Measurements from ENCODE around the gene CSRP1. TPM values are rescaled to one million over a fixed set of nuclear protein-coding genes. Genes with fewer than 3 reads are reported as not detected.

Gene CSRP1
- total and polyA plus RNA-seq, 2 experiments from 2014 or later = 5.8 to 29.9 TPM

DNA sequence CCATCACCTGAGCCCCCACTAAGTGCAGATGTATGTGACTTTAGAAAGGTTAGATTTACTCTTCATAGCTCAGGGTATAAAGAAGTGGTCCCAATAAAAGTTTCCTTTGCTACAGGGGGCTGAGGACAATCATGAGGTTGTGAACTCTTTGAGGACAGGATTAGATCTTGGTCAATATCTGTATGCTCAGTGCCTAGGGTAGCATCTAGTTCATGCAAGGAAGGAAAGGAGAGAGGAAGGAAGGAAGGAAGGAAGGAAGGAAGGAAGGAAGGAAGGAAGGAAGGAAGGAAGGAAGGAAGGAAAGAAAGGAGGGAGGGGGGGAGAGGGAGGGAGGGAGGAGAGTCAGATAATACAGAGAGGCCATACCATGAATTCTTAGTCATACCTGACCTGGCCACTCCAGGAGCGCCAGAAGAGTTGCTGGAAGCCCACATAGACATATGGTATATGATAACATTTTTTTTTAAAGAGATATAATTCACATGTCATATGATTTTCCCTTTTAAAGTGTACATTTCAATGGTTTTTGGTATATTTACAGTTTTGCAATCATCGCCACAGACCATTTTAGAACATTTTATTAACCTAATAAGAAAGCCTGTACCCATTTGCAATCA is 9.7 kb upstream of the CSRP1 start:
- no peak for DNase-seq (ENCODE audit: low spot score)
- peaks cover 12% of the 10 kb centered on the region for H3K9me2 ChIP-seq (ENCODE audit: insufficient read depth)
- no peaks in the 10 kb centered on the region for H3K36me3 Mint-ChIP-seq (ENCODE audit: low read depth)
- no peaks in the 10 kb centered on the region for H3F3A ChIP-seq (replicated peaks; ENCODE audit: low read depth)
- H3K27ac Mint-ChIP-seq = no peak overlapping the region
- no peaks in the 10 kb centered on the region for H4K20me1 ChIP-seq (replicated peaks; ENCODE audit: insufficient read depth)
- TF ChIP-seq POLR2AphosphoS5 (IDR thresholded peaks at IDR 0.05; ENCODE audit: low read depth) (no peak), EZH2phosphoT487 (IDR thresholded peaks at IDR 0.05; ENCODE audit: unreplicated experiment) (no peak), NANOG (IDR thresholded peaks at IDR 0.05; ENCODE audit: borderline replicate concordance) (no peak), ZNF331 (CRISPR knock-in tag; IDR thresholded peaks at IDR 0.05; ENCODE audit: low read depth) (no peak), STAT1 (IDR thresholded peaks at IDR 0.05; ENCODE audit: unreplicated experiment) (no peak), EZH2 (IDR thresholded peaks at IDR 0.05; ENCODE audit: low read depth, unreplicated experiment) (no peak), JUNB (IDR thresholded peaks at IDR 0.05; ENCODE audit: unreplicated experiment) (no peak), ZNF114 (CRISPR knock-in tag; IDR thresholded peaks at IDR 0.05) (no peak), CREB1 (CRISPR knock-in tag; IDR thresholded peaks at IDR 0.05; ENCODE audit: low read depth) (no peak)
- TF ChIP-seq, protein P1, sequence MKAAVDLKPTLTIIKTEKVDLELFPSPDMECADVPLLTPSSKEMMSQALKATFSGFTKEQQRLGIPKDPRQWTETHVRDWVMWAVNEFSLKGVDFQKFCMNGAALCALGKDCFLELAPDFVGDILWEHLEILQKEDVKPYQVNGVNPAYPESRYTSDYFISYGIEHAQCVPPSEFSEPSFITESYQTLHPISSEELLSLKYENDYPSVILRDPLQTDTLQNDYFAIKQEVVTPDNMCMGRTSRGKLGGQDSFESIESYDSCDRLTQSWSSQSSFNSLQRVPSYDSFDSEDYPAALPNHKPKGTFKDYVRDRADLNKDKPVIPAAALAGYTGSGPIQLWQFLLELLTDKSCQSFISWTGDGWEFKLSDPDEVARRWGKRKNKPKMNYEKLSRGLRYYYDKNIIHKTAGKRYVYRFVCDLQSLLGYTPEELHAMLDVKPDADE (IDR thresholded peaks at IDR 0.05) = no peak
- TF ChIP-seq, protein P2, sequence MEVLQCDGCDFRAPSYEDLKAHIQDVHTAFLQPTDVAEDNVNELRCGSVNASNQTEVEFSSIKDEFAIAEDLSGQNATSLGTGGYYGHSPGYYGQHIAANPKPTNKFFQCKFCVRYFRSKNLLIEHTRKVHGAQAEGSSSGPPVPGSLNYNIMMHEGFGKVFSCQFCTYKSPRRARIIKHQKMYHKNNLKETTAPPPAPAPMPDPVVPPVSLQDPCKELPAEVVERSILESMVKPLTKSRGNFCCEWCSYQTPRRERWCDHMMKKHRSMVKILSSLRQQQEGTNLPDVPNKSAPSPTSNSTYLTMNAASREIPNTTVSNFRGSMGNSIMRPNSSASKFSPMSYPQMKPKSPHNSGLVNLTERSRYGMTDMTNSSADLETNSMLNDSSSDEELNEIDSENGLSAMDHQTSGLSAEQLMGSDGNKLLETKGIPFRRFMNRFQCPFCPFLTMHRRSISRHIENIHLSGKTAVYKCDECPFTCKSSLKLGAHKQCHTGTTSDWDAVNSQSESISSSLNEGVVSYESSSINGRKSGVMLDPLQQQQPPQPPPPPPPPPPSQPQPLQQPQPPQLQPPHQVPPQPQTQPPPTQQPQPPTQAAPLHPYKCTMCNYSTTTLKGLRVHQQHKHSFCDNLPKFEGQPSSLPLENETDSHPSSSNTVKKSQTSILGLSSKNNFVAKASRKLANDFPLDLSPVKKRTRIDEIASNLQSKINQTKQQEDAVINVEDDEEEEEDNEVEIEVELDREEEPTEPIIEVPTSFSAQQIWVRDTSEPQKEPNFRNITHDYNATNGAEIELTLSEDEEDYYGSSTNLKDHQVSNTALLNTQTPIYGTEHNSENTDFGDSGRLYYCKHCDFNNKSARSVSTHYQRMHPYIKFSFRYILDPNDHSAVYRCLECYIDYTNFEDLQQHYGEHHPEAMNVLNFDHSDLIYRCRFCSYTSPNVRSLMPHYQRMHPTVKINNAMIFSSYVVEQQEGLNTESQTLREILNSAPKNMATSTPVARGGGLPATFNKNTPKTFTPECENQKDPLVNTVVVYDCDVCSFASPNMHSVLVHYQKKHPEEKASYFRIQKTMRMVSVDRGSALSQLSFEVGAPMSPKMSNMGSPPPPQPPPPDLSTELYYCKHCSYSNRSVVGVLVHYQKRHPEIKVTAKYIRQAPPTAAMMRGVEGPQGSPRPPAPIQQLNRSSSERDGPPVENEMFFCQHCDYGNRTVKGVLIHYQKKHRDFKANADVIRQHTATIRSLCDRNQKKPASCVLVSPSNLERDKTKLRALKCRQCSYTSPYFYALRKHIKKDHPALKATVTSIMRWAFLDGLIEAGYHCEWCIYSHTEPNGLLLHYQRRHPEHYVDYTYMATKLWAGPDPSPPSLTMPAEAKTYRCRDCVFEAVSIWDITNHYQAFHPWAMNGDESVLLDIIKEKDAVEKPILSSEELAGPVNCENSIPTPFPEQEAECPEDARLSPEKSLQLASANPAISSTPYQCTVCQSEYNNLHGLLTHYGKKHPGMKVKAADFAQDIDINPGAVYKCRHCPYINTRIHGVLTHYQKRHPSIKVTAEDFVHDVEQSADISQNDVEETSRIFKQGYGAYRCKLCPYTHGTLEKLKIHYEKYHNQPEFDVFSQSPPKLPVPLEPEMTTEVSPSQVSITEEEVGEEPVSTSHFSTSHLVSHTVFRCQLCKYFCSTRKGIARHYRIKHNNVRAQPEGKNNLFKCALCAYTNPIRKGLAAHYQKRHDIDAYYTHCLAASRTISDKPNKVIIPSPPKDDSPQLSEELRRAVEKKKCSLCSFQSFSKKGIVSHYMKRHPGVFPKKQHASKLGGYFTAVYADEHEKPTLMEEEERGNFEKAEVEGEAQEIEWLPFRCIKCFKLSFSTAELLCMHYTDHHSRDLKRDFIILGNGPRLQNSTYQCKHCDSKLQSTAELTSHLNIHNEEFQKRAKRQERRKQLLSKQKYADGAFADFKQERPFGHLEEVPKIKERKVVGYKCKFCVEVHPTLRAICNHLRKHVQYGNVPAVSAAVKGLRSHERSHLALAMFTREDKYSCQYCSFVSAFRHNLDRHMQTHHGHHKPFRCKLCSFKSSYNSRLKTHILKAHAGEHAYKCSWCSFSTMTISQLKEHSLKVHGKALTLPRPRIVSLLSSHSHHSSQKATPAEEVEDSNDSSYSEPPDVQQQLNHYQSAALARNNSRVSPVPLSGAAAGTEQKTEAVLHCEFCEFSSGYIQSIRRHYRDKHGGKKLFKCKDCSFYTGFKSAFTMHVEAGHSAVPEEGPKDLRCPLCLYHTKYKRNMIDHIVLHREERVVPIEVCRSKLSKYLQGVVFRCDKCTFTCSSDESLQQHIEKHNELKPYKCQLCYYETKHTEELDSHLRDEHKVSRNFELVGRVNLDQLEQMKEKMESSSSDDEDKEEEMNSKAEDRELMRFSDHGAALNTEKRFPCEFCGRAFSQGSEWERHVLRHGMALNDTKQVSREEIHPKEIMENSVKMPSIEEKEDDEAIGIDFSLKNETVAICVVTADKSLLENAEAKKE (CRISPR knock-in tag; IDR thresholded peaks at IDR 0.05) = no peak
- TF ChIP-seq, protein P3, sequence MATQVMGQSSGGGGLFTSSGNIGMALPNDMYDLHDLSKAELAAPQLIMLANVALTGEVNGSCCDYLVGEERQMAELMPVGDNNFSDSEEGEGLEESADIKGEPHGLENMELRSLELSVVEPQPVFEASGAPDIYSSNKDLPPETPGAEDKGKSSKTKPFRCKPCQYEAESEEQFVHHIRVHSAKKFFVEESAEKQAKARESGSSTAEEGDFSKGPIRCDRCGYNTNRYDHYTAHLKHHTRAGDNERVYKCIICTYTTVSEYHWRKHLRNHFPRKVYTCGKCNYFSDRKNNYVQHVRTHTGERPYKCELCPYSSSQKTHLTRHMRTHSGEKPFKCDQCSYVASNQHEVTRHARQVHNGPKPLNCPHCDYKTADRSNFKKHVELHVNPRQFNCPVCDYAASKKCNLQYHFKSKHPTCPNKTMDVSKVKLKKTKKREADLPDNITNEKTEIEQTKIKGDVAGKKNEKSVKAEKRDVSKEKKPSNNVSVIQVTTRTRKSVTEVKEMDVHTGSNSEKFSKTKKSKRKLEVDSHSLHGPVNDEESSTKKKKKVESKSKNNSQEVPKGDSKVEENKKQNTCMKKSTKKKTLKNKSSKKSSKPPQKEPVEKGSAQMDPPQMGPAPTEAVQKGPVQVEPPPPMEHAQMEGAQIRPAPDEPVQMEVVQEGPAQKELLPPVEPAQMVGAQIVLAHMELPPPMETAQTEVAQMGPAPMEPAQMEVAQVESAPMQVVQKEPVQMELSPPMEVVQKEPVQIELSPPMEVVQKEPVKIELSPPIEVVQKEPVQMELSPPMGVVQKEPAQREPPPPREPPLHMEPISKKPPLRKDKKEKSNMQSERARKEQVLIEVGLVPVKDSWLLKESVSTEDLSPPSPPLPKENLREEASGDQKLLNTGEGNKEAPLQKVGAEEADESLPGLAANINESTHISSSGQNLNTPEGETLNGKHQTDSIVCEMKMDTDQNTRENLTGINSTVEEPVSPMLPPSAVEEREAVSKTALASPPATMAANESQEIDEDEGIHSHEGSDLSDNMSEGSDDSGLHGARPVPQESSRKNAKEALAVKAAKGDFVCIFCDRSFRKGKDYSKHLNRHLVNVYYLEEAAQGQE (IDR thresholded peaks at IDR 0.05; ENCODE audit: unreplicated experiment) = no peak
- TF ChIP-seq, protein P4, sequence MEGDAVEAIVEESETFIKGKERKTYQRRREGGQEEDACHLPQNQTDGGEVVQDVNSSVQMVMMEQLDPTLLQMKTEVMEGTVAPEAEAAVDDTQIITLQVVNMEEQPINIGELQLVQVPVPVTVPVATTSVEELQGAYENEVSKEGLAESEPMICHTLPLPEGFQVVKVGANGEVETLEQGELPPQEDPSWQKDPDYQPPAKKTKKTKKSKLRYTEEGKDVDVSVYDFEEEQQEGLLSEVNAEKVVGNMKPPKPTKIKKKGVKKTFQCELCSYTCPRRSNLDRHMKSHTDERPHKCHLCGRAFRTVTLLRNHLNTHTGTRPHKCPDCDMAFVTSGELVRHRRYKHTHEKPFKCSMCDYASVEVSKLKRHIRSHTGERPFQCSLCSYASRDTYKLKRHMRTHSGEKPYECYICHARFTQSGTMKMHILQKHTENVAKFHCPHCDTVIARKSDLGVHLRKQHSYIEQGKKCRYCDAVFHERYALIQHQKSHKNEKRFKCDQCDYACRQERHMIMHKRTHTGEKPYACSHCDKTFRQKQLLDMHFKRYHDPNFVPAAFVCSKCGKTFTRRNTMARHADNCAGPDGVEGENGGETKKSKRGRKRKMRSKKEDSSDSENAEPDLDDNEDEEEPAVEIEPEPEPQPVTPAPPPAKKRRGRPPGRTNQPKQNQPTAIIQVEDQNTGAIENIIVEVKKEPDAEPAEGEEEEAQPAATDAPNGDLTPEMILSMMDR (conservative IDR thresholded peaks at IDR 0.05; ENCODE audit: low read depth in 2 of 2) = no peak
- no peak overlapping the region for H2AFZ ChIP-seq
- peaks cover 19% of the 10 kb centered on the region for H3K4me1 Mint-ChIP-seq
- H3K27me3 Mint-ChIP-seq (ENCODE audit: insufficient read depth, low read depth, poor library complexity) = peaks cover 4% of the 10 kb centered on the region
- no peak overlapping the region for H3K4me3 Mint-ChIP-seq
- H3K4me1 ChIP-seq (ENCODE audit: insufficient read depth) = peaks cover 4% of the 10 kb centered on the region
- no peak overlapping the region for H3K4me2 ChIP-seq
- H3K36me3 ChIP-seq (ENCODE audit: insufficient read depth) = no peaks in the 10 kb centered on the region
- H3K79me2 ChIP-seq (replicated peaks; ENCODE audit: insufficient read depth) = no peaks in the 10 kb centered on the region
- no peak overlapping the region for H3K27ac ChIP-seq (ENCODE audit: low read depth)
- H3K4me3 ChIP-seq = no peak overlapping the region
- no peak for ATAC-seq
- H3K27me3 ChIP-seq (ENCODE audit: insufficient read depth) = no peaks in the 10 kb centered on the region
- no peaks in the 10 kb centered on the region for H3K9me3 Mint-ChIP-seq
